ENCODE results near the gene PDXP. TPM values are rescaled to one million over a fixed set of nuclear protein-coding genes. Genes with fewer than 3 reads are reported as not detected.
A peak's percentile ranks its signal among the peaks of the same experiment; 100 is the strongest.

The PDXP gene
- total and polyA plus RNA-seq, 2 of the 4 experiments (the other 2 are of a cell fraction), result 5.4 to 24.1 TPM

- intact Hi-C loops (cut with micrococcal nuclease), result loop anchor here (5.0 kb wide), 1 partner anchor 112 kb away; no protein-coding TSS in a partner anchor
- H2AK9ac ChIP-seq (replicated peaks; ENCODE audit: low read depth, low read length, poor library complexity), result peak overlapping the region; percentile 80
- H3K27ac ChIP-seq (ENCODE audit: insufficient read depth, low read length), result peak overlapping the region; percentile 8; the same call in 1 of the 2 replicates
- no peaks in the 10 kb centered on the region for H3K9me1 ChIP-seq (ENCODE audit: insufficient read depth, low read length)
- H4K91ac ChIP-seq (ENCODE audit: insufficient read depth, low read depth, low read length), result no peak overlapping the region
- peak overlapping the region; percentile 12 for H2AFZ ChIP-seq (replicated peaks; ENCODE audit: low read length, poor library complexity)
- no peak for TF ChIP-seq CTCF (conservative IDR thresholded peaks at IDR 0.05; ENCODE audit: low read depth, low read length)
- peak; percentile 33; the same call in 1 of the 2 replicates for TF ChIP-seq POLR2A (IDR thresholded peaks at IDR 0.05; ENCODE audit: low read depth, low read length)
- peaks cover 63% of the 10 kb centered on the region for H4K20me1 ChIP-seq (ENCODE audit: insufficient read depth, low read length)
- no peak overlapping the region for H3K9ac ChIP-seq (ENCODE audit: low read depth, low read length)
- BruUV-seq (replicated peaks), result no TSS peak
- H2BK15ac ChIP-seq (ENCODE audit: low read depth, low read length), result no peak overlapping the region
- H3K14ac ChIP-seq (replicated peaks; ENCODE audit: low read depth, low read length), result no peak overlapping the region
- H3K36me3 ChIP-seq (ENCODE audit: control insufficient read depth, insufficient read depth, low read length), result peaks cover 28% of the 10 kb centered on the region
- 53% methylated on average over 3 of the region's 7 CpGs; no CpG with 5 or more reads in 1 of the 2 experiments for WGBS, 2 experiments (ENCODE audit: extremely low coverage in 2 of 2, insufficient read length in 1 of 2)
- no peak overlapping the region for H3K4me2 ChIP-seq (ENCODE audit: low read depth, low read length)
- H2BK120ac ChIP-seq (ENCODE audit: low read depth, low read length), result no peak overlapping the region
- H3K4me3 ChIP-seq (ENCODE audit: insufficient read depth, low read depth, low read length), result no peak overlapping the region
- DNase-seq (peak; percentile 23), ATAC-seq (ENCODE audit: low read depth) (peak; percentile 1)
- H3K9me3 ChIP-seq (ENCODE audit: control insufficient read depth, insufficient read depth, low read length), result no peaks in the 10 kb centered on the region
- H2BK20ac ChIP-seq (ENCODE audit: low read depth, low read length), result no peak overlapping the region
- H2AK5ac ChIP-seq (ENCODE audit: low read depth, low read length), result no peak overlapping the region
- H3K56ac ChIP-seq (ENCODE audit: extremely low read depth, insufficient read depth, low read length), result no peak overlapping the region
- in situ Hi-C loops (cut with MboI; ENCODE audit: low sequenced_read_pairs), result loop anchor here (5.0 kb wide), 1 partner anchor 33 kb away; no protein-coding TSS in a partner anchor
- CTCF ChIA-PET, result interaction anchor here (0.6 to 2.0 kb wide), 4 partner anchors 13 to 886 kb away, joined by 3 to 24 read pairs (median 14); no protein-coding TSS in a partner anchor
- H3K18ac ChIP-seq (ENCODE audit: low read depth, low read length), result no peak overlapping the region
- no peak overlapping the region for H3K4ac ChIP-seq (ENCODE audit: low read depth, low read length)
- no peaks in the 10 kb centered on the region for H3K27me3 ChIP-seq (ENCODE audit: control insufficient read depth, insufficient read depth, low read length)
- peaks cover 8 to 39% of the 10 kb centered on the region in 2 experiments; a peak in 3 of 4 replicates for H3K79me1 ChIP-seq (ENCODE audit: low read depth in 1 of 2, low read length in 2 of 2)
- peak overlapping the region; percentile 3 for H2BK5ac ChIP-seq (ENCODE audit: low read depth, low read length, poor library complexity, severe bottlenecking)
- no peak overlapping the region for H4K5ac ChIP-seq (ENCODE audit: low read depth, low read length)
- peak overlapping the region; percentile 10; the same call in 1 of the 2 replicates for H3K23ac ChIP-seq (ENCODE audit: low read depth, low read length)
- H4K8ac ChIP-seq (ENCODE audit: low read depth in 2 of 2, low read length in 2 of 2), result peak overlapping the region in 1 of 2 experiments; percentile 44; a peak in 1 of 4 replicates
- dilution Hi-C loops (cut with HindIII; ENCODE audit: low sequenced_read_pairs, unreplicated experiment), result no loop called here
- POLR2A ChIA-PET (ENCODE audit: unreplicated experiment), result interaction anchor here (1.0 to 2.1 kb wide), 4 partner anchors 22 to 125 kb away, joined by 4 to 15 read pairs (median 8); partner anchors contain the start of genes PDXP and SH3BP1
- peaks cover 16% of the 10 kb centered on the region for H3K4me1 ChIP-seq (ENCODE audit: control insufficient read depth, insufficient read depth, low read length)
Observed at GRCh38 chr22:37680191-37680851, 21.8 kb downstream of the PDXP start.
